ENCODE results near the gene PSMD12.

PSMD12 gene

DNA sequence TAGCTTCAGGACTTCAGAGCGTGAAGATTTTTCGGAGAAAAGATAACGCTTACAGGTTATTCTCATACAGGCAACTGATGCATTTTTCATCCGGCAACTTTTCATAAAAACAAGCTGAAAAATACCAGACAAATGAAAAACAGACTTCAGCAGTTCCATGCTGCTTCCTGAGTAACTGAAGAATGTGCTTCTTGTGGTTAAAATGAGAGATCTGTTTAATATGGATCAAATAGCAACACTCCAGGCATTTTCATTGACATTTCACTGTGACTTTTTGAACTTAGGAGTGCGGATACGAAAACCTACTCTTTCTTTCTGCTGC lies 10.0 kb upstream of the PSMD12 start:
- Mint-ChIP-seq H3K9me3 (no peaks in the 10 kb centered on the region), H3K4me1 (peaks cover 46% of the 10 kb centered on the region), H3K27me3 (no peaks in the 10 kb centered on the region), H3K4me3 (peak overlapping the region; percentile 87 to 89), H3K27ac (no peak overlapping the region)
- no peak for DNase-seq
- no peak for ATAC-seq

DNA sequence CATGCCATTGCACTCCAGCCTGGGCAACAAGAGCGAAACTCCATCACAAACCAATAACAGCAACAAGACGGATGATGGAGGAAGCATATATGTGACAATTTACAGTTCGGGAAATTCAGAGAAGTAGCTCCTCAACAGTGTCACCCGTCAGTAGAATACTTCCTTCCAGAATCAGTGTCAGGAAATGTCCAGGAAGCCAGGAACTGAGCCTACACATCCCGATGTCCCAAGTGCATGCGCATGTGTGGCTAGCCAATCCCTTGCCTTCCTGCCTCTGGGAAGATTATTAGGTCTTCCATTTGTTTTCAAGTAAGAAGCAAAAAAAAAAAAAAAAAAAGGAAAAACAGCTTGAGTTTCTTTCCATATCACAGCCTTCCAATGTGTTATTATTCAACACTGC lies 9.3 kb upstream of the PSMD12 start:
- DNase-seq (no peak), ATAC-seq (no peak)
- no peak overlapping the region for H3K27ac Mint-ChIP-seq
- H3K4me3 Mint-ChIP-seq = no peak overlapping the region
- no peaks in the 10 kb centered on the region for H3K27me3 Mint-ChIP-seq
- peaks cover 39% of the 10 kb centered on the region for H3K4me1 Mint-ChIP-seq
- H3K9me3 Mint-ChIP-seq = no peaks in the 10 kb centered on the region

DNA sequence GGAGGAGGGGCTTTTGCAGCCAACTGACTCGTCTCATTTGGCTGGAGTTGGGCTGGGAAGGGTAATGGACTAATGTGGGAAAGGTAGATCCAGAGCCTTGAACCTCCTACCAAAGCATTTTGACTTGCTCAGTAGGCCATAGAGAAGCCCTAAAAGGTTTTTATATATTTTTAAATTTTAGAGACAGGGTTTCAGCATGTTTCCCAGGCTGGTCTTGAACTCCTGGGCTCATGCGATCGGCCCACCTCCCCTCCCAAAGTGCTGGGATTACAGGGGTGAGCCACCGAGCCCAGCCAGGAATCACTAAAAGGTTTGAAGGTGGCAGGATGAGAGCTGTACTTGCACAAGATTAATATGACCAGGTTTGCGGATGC lies 8.7 kb upstream of the PSMD12 start:
- peaks cover 37% of the 10 kb centered on the region for H3K4me1 Mint-ChIP-seq
- H3K27ac Mint-ChIP-seq = no peak overlapping the region
- ATAC-seq (no peak), DNase-seq (no peak)
- H3K27me3 Mint-ChIP-seq = no peaks in the 10 kb centered on the region
- H3K9me3 Mint-ChIP-seq = no peaks in the 10 kb centered on the region
- peak overlapping the region in 1 of 2 donors; percentile 57 for H3K4me3 Mint-ChIP-seq

DNA sequence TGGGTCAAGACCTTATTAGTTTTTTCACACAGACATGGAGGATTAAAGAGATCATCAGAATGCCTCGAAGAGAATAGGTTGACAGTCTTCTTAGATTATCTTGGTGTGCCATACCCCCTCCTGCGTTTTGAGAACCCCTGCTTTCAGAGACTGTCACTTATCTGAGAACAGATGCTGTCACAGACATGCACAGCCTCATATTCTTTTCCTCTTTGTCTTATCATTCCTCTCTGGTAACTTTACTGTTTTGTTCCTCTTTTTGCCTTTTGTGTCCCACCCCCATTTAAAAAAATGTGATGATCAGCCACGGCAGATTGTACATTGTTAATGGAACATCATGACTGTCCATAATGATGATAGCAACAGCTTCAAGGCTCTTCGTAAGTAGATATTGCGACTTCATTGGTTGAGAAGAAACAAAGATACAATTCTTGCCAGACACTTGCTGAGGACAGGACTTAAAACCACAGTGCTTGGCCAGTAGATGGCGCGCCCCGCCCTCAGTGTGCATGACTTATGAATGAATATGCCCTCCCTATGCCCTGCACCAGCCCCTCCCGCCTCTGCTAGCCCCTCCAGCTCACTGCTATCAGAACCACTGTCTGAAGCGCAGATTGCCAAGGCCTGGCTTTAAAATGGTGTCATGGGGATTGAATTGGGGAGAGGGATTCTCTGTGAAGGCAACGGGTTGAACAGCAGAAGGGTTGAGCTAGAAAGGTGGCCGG lies 8.1 kb upstream of the PSMD12 start:
- ATAC-seq (peak; percentile 48), DNase-seq (peak; percentile 81 to 86)
- Mint-ChIP-seq H3K27ac (peak overlapping the region in 1 of 2 donors; percentile 34), H3K9me3 (no peaks in the 10 kb centered on the region), H3K27me3 (no peaks in the 10 kb centered on the region), H3K4me3 (peak overlapping the region; percentile 51 to 57), H3K4me1 (peaks cover 32% of the 10 kb centered on the region)

DNA sequence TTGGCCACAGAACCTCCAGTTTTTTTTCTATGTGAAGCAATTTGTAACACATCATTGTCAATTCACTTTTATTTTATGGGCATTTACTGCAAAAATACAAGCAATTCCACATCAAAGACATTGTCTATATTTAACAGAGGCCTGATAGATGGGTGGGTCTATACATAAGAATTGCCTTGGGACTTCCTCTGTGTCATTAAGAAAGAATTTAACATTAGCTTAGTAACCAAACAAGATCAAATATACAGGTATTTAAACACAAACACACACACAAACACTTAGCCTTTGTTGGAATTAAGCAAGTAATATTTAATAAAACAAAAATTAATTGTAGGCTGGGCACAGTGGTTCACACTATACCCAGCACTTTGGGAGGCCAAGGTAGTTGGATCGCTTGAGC lies 6.4 kb upstream of the PSMD12 start:
- Mint-ChIP-seq H3K27ac (no peak overlapping the region), H3K4me1 (peaks cover 26% of the 10 kb centered on the region), H3K9me3 (no peaks in the 10 kb centered on the region), H3K4me3 (no peak overlapping the region), H3K27me3 (no peaks in the 10 kb centered on the region)
- DNase-seq = no peak
- no peak for ATAC-seq

DNA sequence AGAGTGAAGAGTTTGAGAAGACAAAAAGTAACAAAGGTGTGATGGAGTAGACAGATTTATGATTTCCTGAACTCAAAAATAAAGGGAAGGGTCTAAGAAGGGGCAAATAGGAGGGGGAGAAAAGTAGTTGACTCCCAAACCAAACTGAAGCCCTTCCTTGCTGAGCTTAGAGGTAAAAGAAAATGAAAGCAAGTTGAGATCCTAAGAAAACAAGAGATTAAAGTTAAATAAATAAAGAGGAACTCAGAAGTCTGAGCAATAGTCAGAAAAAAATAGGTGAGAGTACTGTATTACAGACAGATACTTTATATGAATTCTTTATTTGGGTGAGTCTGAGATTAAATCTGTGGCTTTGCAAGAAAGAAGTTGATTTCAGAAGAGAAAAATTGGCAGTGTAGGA lies 3.3 kb upstream of the PSMD12 start:
- ATAC-seq = no peak
- peaks cover 19% of the 10 kb centered on the region for H3K4me1 Mint-ChIP-seq
- no peaks in the 10 kb centered on the region for H3K9me3 Mint-ChIP-seq
- no peak overlapping the region for H3K27ac Mint-ChIP-seq
- no peak overlapping the region for H3K4me3 Mint-ChIP-seq
- DNase-seq = no peak
- H3K27me3 Mint-ChIP-seq = no peaks in the 10 kb centered on the region

DNA sequence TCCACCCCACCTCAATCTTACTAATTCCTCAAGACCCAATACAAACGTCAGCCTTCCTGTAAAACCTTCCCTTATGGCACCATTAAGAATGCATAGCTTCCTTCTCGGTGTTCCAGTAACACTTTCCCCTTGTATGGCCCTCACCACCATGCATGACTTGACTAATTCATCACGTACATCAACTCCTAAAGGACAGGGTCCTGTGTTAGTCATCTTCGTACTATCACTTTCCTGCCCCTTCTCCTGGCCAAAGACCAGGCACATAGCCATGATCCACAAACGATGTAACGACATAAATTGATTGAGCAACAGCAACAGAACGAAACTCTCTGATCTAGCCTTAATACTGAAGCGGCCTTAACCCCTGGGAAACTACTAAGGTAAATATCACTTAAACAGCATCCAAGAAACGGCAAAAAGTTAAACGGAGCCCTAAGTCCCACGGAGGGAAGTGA lies 612 bp downstream of the PSMD12 start:
- no peaks in the 10 kb centered on the region for H3K27me3 Mint-ChIP-seq
- peak overlapping the region; percentile 97 to 100 for H3K27ac Mint-ChIP-seq
- DNase-seq (peak in 1 of 2 donors; percentile 40), ATAC-seq (peak; percentile 59)
- no peaks in the 10 kb centered on the region for H3K9me3 Mint-ChIP-seq
- peaks cover 49% of the 10 kb centered on the region for H3K4me1 Mint-ChIP-seq
- peak overlapping the region; percentile 83 to 93 for H3K4me3 Mint-ChIP-seq

DNA sequence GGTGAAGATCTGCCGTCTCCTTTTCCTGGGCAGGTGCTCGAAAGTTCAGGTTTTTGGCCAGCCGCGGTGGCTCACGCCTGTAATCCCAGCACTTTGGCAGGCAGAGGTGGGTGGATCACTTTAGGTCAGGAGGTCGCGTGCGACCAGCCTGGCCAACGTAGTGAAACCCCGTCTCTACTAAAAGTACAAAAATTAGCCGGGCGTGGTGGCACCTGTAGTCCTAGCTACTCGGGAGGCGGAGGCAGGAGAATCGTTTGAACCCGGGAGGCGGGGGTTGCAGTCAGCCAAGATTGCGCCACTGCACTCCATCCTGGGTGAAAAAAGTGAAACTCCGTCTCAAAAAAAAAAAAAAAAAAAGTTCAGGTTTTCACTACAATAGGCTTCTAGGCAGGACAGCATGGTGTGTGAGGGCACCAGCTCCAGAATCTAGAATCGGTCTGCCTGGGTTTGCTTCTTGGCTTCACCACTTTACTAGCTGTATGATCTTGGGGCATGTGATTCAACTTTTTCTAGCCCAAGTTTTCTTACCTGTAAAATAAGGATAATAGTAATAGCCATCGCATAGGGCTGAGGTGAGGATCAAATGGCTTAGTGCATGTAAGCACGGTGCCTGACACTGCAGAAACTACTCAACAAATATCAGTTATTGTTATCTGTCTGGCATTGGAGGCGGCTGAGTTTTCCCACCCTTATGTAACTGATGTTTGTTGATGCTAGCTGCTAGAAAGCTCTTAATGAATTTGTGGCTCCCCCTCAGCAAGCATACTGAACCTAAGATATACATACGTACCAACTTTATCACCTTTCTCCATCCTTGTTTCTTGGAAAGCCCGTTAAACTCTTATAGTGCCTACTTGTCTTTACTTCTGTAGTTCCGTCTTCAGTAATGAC lies 1.3 kb downstream of the PSMD12 start:
- ATAC-seq = no peak
- Mint-ChIP-seq H3K27me3 (no peaks in the 10 kb centered on the region), H3K27ac (peak overlapping the region; percentile 97 to 100), H3K4me3 (peak overlapping the region; percentile 83 to 93), H3K4me1 (peaks cover 56% of the 10 kb centered on the region), H3K9me3 (no peaks in the 10 kb centered on the region)
- no peak for DNase-seq

DNA sequence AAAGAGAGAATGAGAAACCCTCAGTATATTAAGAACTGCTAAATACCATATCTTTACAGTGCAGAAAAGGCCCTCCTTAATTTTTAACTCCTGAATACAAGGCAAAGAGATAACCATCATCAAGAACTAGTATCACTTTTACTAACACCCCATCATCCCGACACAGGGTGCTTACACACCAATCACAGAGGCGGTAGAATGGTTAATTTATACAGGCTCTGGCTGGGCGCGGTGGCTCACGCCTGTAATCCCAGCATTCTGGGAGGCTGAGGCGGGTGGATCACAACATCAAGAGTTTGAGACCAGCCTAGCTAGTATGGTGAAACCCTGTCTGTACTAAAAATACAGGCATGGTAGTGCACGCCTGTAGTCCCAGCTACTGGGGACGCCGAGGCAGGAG lies 4.2 kb downstream of the PSMD12 start:
- DNase-seq (no peak), ATAC-seq (no peak)
- H3K4me3 Mint-ChIP-seq = peak overlapping the region; percentile 19 to 24
- peaks cover 75% of the 10 kb centered on the region for H3K4me1 Mint-ChIP-seq
- no peak overlapping the region for H3K27ac Mint-ChIP-seq
- H3K9me3 Mint-ChIP-seq = no peaks in the 10 kb centered on the region
- H3K27me3 Mint-ChIP-seq = no peaks in the 10 kb centered on the region

DNA sequence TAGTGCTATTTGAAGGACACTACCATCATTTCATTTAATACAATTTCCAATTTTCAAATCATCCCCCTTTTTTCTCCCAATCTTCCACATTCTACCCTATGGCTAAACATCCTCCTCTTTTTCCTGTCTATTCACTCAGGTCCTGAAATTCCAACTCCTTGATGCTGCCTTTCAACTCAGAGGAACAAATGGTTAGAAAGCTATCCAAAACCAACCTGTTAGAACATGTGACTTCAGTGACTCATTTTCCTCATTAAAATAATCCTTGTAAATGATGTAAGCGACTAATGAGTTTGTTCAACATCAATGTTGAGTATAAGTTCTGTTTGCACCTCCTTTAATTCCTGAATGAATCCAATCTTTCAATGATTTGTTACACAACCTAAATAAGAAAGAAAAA lies 5.5 kb downstream of the PSMD12 start:
- Mint-ChIP-seq H3K9me3 (no peaks in the 10 kb centered on the region), H3K4me3 (peak overlapping the region; percentile 30 to 72), H3K27me3 (no peaks in the 10 kb centered on the region), H3K4me1 (peaks cover 67% of the 10 kb centered on the region), H3K27ac (peak overlapping the region; percentile 81 to 89)
- no peak for DNase-seq
- ATAC-seq = no peak

DNA sequence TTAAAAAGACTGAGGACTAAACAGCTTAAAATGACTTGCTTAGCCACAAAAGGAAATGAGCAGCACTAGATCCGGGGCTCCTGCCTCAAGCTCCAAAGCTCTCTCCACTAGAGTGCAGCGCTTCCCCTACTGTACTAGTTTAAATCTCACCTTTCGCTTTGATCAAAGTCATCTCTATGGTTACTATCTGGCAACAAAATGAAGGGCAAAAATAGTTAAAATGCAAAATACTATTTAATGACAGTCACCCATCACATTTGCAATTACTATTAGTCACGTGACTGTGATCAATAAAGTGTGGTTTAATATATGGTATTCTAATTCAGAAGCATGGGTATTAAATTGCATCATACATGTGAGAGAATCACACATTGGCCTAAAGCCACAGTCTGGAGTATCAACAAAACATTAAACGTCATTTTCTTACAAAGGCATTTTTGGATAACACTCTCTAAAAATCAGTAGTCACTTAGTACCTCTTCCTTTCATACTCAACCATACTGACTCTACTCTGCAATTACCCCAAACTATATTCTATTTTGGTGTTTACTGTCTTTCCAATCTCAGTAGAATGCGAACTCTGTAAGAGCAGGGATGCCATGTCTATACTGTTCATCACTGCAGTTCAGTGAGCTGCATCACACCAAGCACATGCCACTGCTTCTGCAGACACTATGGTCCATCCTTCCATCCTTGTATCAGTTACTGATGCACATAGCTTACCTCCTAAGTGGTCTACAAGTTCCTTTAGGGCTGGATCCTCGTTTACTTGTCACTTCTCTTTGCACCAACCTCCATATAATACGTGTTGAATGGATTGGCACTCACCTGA lies 6.2 kb downstream of the PSMD12 start:
- Mint-ChIP-seq H3K27ac (peak overlapping the region; percentile 81 to 89), H3K4me3 (peak overlapping the region; percentile 60 to 72), H3K4me1 (peaks cover 67% of the 10 kb centered on the region), H3K27me3 (no peaks in the 10 kb centered on the region), H3K9me3 (no peaks in the 10 kb centered on the region)
- DNase-seq (peak; percentile 36 to 68), ATAC-seq (peak; percentile 96)

DNA sequence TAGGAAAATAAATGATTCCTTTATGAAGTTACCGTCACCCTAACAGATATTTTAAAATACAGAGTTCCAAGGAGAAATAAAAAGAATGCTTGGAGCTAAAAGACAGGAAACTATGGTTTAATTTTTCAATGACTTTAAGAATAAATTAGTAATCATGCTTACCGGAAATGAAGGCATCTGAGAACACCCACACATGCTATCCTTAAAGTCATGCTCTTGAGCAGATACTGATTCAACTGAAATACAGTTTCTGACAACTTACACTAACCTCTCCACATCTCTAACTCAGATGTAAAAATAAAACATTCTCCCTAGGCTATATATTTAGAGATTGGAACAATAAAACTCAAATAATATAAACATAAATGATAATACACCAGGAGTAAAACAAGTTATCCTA lies 7.8 kb downstream of the PSMD12 start:
- no peaks in the 10 kb centered on the region for H3K27me3 Mint-ChIP-seq
- DNase-seq (no peak), ATAC-seq (peak; percentile 56)
- H3K9me3 Mint-ChIP-seq = no peaks in the 10 kb centered on the region
- H3K4me3 Mint-ChIP-seq = peak overlapping the region; percentile 77 to 85
- peak overlapping the region; percentile 91 to 98 for H3K27ac Mint-ChIP-seq
- H3K4me1 Mint-ChIP-seq = peaks cover 53% of the 10 kb centered on the region

DNA sequence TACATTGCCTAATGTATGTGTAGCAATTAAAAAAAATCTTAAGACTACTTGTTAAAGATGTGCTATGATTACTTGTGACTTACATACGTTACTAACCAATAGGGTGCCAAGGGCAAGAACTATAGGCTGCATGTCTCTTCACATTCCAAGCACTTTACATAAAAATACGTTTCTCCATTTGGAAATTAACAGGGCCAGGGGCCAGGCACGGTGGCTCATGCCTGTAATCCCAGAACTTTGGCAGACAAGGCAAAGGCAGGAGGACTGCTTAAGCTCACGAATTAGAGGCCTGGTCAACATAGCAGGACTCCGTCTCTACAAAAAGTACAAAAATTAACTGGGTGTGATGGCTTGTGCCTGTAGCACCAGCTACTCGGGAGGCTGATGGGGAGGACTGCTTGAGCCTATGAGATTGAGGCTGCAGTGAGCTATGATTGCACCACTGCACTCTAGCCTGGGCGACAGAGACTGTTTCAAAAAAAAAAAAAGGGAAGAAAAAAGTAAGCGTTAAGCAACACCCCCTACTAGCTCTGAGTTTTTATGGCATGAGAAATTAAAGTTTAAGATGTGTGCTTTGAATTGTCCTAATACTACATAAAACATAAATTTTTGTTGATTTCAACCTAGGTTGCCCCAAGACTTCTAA lies 12.3 kb downstream of the PSMD12 start:
- H3K4me1 Mint-ChIP-seq = peaks cover 13% of the 10 kb centered on the region
- peak overlapping the region; percentile 27 to 72 for H3K27ac Mint-ChIP-seq
- H3K9me3 Mint-ChIP-seq = no peaks in the 10 kb centered on the region
- H3K4me3 Mint-ChIP-seq = no peak overlapping the region
- ATAC-seq (no peak), DNase-seq (no peak)
- H3K27me3 Mint-ChIP-seq = no peaks in the 10 kb centered on the region

DNA sequence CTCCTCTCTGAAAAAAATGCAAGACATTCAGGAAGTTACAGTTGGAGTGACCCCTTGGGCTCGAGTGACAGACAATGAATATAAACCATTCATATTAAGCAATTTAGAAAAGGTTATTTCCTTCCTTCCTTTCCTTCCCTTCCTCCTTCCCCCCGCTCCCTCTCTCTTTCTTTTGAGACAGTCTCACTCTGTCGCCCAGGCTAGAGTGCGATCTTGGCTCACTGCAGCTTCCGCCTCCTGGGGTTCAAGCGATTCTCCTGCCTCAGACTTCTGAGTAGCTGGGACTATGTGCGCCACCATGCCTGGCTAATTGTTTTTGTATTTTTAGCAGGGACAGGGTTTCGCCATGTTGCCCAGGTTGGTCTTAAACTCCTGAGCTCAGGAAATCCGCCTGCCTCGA lies 13.2 kb downstream of the PSMD12 start:
- Mint-ChIP-seq H3K4me1 (peaks cover 4% of the 10 kb centered on the region), H3K4me3 (no peak overlapping the region), H3K27me3 (no peaks in the 10 kb centered on the region), H3K27ac (no peak overlapping the region), H3K9me3 (no peaks in the 10 kb centered on the region)
- DNase-seq = no peak
- no peak for ATAC-seq

DNA sequence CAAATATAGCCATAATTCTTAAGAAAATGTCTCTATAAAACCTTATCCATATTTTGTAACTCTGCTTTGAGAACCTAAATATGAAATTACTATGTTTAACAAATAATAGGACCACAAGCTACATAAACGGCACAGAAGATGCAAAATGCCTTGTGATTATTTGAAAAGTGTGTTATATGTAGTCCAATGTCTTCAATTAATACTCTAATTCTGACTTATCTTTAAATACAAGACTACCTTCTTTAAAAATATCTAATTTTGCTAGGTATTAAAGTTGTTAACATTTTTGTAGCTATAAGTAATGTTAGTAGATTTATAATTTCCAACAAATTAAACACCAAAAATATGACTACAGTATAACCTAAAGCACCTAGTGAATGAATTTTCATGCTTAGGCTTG lies 17.0 kb downstream of the PSMD12 start:
- H3K27me3 Mint-ChIP-seq = no peaks in the 10 kb centered on the region
- no peak overlapping the region for H3K4me3 Mint-ChIP-seq
- no peak overlapping the region for H3K27ac Mint-ChIP-seq
- H3K4me1 Mint-ChIP-seq = no peaks in the 10 kb centered on the region
- ATAC-seq = no peak
- H3K9me3 Mint-ChIP-seq = no peaks in the 10 kb centered on the region
- DNase-seq = no peak
